DND-41 (cell line): Measurements from ENCODE around the gene RPTN.

Experiments used
- EZH2 ChIP-seq: IDR thresholded peaks from 3 replicates; pipeline ENCODE4 v1.6.1; 2012; ENCODE audit warnings: borderline replicate concordance, low read depth, mild to moderate bottlenecking, moderate library complexity, low read length, inconsistent platforms; ENCODE audit not compliant: severe bottlenecking
- TF ChIP-seq, protein P1 (sequence below): IDR thresholded peaks from 2 replicates; pipeline ENCODE4 v1.5.1; 2012; ENCODE audit warnings: borderline replicate concordance, low read length, moderate library complexity, mild to moderate bottlenecking; ENCODE audit not compliant: poor library complexity, severe bottlenecking; ENCODE audit errors: extremely low read depth

DNA sequence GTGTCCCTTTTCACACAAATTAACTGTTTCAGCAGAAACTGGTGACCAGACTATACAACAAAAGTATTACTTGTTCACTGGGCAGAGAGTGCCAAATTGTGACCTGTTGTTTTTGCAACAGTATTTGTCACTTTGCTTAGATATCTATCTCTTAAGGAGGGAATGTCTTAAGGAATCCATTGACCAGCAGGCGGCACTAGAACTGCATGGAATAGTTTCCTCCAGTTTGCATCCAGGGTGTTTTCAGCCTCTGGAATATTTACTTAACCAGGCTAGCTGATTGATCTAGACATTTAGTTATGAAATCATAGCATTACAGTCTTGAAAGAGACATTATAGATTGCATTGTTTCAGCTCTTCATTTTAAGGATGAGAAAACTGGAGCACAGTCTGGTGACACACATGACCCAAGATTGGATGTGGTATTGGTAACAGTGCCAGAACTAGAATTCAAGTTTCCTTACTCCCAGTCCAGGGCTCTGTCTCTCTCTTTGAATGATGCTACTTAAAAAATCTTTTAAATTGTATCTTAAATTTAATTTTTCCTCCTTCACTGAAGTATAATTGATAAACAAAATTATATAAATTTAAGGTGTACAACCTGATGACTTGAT lies 16.9 kb downstream of the RPTN start:
- TF ChIP-seq, protein P1, sequence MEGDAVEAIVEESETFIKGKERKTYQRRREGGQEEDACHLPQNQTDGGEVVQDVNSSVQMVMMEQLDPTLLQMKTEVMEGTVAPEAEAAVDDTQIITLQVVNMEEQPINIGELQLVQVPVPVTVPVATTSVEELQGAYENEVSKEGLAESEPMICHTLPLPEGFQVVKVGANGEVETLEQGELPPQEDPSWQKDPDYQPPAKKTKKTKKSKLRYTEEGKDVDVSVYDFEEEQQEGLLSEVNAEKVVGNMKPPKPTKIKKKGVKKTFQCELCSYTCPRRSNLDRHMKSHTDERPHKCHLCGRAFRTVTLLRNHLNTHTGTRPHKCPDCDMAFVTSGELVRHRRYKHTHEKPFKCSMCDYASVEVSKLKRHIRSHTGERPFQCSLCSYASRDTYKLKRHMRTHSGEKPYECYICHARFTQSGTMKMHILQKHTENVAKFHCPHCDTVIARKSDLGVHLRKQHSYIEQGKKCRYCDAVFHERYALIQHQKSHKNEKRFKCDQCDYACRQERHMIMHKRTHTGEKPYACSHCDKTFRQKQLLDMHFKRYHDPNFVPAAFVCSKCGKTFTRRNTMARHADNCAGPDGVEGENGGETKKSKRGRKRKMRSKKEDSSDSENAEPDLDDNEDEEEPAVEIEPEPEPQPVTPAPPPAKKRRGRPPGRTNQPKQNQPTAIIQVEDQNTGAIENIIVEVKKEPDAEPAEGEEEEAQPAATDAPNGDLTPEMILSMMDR: peak; percentile 74
- TF ChIP-seq EZH2: no peak
